HG03108 (cell line): Measurements from ENCODE around the gene PUM1.

Experiments used
- ATAC-seq: cut with Tn5 transposase; IDR thresholded peaks from one replicate; pipeline ENCODE4 v1.9.1; 2021; ENCODE audit warnings: moderate library complexity; ENCODE audit not compliant: unreplicated experiment

PUM1 gene

GRCh38 chr1:31029026-31029425, 36.5 kb downstream of the PUM1 start:
- ATAC-seq = no peak

DNA sequence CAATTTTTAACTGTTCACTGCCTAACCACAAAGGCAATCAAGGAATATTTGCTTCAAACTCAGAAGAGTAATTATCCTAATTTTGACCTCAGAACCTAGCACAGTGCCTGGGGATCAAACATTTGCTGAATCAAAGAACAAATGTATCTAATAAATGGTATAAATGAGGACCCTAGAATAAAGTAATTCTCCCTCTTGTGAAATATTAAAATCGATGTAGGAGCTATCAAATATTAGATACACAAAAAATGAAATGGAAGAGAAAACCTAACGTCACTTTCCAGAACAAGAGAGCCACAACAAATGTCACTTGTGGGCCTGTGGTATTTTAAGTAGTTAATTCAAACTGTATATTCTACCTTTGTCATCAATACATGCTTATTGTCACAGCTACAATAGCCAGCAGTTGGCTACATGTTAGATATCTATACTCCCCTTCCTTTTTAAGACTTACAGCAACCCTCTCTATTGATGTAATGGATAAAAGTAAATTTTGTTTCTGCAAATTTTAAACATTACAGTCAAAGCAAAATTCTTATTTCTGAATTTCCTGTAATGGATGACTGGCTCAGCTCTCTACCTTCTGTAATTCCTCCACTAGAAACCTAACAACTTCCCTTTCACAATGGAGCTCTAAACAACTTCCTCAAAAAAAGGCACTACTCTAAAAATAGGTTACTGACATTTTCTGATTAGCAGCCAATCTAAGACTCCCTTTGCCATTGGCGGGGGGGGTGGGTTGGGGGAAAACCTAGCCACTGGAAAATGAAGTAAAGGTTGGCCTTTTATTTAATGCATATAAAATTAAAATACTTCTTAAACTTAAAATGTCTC, 37.6 kb downstream of the PUM1 start:
- no peak for ATAC-seq

DNA sequence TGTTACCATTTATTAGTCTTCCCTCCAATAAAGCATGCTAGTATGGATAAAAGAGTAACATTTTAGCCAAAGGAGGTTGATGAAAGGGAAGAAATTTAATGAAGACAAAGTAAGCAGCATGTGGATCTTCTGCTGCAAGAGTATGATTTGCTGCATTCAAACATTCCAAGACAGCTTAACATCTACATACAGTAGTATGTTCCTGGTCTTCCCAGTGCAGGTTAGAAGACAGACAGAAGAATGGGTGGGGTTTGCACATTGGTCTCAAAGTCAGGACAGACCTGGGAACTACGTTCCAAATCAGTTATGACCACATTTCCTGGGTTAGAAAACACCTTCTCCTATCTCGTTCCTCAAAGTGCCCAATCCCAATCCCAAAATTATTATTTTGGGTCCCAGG, 43.3 kb downstream of the PUM1 start:
- no peak for ATAC-seq

DNA sequence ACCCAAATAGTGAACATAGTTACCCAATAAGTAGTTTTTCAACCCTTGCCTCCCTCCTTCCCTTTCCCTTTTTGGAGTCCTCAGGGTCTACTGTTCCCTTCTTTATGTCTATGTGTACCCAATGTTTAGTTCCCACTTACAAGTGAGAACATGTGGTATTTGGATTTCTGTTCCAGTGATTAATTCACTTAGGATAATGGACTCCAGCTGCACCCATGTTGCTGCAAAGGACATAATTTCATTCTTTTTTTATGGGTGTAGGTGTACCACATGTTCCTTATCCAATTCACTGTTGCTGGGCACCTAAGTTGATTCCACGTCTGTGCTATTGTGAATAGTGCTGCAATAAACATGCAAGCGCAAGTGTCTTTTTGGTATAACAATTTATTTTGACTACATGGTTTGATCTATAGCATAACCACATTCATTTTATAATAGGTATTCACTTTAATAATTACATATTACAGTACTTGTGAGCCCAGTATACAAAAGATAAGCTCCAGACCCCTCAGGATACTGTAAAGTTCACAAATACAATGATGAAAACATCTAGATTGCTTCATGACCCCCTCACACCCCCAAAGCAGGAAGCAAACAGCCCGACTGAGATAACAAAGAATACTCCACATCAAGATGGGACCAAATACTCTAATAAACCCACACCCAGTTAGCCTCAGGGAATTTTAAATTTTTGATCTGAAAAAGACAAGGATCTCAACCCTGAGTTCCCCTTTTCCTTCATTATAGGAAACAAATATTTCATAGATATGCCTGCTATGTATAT, 45.3 kb downstream of the PUM1 start:
- no peak for ATAC-seq

- no peak for ATAC-seq
Observed at GRCh38 chr1:31019401-31019800, 46.1 kb downstream of the PUM1 start.

- no peak for ATAC-seq
Observed at GRCh38 chr1:31016868-31017267, 48.6 kb downstream of the PUM1 start.

DNA sequence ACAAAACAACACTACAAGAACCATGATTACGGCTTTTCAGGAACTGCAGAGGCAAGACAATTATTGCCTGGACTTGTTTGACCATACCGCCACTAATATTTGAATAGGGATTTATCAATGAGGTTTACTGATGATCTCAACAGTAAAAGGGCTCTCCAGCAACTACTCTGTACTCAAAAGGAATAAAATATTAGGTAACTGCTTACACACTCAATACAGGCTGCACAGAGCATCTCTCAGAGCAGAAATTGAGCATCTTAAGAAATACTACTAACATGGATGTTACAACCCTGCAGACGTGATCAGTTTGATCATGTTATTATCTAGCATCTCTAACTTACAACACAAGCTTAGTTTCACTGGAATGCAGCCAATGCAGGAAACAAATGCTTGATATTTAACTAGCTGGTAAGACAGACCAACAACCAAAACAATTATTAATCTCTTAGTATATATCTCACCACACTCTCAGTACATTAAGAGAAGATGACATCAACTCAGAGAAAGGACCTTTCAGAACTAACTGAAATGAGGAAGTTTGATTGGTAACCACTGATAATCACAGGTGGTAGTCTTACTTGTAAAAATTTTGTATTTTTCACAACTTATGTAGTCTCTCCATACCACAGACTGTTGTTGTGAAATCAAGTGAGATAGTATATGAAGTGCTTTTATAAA, 52.2 kb downstream of the PUM1 start:
- ATAC-seq = peak; percentile 65

DNA sequence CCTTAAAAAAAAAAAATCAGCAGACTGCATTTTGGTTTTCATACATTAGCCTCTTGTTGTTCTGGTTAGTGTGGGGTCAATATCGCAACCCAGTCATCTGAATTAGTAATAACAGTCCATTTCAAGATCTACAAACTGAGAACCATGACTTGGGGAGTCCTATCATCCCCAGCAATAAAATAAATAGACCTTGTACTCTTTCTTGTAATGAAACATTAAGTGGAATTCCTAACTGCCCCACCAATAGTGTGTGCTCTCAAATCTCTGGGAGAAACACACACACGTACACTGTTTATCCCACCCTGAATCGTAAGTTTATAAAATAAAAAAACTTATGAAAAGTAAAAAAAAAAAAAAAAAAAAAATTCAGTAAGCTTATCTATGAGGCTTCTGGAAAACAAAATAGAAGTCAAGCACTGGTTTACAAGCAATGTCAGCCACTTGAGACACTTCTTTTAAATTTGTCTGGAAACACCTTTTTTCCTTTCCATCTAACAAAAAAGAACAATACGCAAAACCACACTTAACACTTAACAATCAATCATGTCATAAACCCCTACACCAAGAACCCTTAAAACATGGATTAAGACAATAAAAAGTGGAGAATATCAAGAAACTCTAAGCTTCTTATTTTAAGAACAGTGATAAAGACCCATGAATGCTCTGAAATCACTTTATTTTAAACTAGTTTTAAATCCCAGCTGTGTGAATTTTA, 53.1 kb downstream of the PUM1 start:
- no peak for ATAC-seq

GRCh38 chr1:31011719-31012118, 53.8 kb downstream of the PUM1 start:
- ATAC-seq = no peak

- peak; percentile 47 for ATAC-seq
Observed at GRCh38 chr1:31010086-31010989, 55.2 kb downstream of the PUM1 start.

DNA sequence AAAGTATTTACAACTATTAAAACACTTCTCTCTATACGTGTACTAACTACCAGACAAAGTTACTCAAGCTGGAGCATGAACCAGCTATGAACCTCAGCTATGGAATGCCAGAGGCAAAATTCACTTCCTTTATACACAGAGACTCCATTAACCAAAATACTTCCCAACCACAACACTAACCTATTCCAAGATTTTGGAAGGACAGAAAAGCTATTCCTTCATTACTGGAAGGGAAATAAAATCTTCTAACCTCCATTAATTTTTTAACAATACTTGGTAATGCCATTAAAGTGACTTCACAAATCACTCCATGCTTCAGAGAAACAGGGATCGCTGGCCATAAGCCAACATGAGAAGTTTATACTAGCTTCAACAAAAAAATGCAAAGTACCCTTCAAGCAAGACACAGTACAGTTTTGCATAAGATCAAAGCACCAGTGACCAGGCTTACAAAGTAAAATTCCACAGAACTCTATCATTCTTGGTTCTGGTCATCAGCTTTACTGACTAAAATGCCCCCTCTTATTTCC, 58.0 kb downstream of the PUM1 start:
- no peak for ATAC-seq

GRCh38 chr1:31006747-31007146, 58.8 kb downstream of the PUM1 start:
- ATAC-seq = no peak

DNA sequence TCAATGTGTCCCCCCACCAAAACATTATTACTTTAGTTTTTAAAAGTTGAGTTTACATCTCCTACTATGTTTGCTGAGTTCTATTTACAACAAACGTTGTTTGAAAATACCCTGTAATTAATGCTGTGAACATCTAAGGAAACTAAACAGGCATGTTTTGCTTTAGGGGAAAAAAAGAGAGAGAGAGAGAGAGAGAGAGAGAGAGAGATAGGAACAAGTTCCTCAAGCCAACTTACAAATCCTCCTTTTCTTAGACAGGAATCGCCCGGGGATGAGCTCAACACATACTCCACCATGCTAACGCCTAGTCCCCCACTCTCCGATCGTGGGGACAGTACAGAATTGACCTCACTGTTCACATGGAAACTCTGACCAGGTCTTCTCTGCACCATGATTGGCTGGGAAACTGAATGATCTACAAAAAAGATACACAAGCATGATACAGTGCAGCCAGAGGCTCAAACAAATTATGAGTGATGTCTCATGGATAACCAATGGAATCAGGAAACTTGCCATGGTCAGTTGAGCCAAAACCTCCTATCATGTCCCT, 59.8 kb downstream of the PUM1 start:
- ATAC-seq = no peak

GRCh38 chr1:31005198-31005597, 60.3 kb downstream of the PUM1 start:
- no peak for ATAC-seq

- no peak for ATAC-seq
Observed at GRCh38 chr1:31004231-31004621, 61.3 kb downstream of the PUM1 start.

DNA sequence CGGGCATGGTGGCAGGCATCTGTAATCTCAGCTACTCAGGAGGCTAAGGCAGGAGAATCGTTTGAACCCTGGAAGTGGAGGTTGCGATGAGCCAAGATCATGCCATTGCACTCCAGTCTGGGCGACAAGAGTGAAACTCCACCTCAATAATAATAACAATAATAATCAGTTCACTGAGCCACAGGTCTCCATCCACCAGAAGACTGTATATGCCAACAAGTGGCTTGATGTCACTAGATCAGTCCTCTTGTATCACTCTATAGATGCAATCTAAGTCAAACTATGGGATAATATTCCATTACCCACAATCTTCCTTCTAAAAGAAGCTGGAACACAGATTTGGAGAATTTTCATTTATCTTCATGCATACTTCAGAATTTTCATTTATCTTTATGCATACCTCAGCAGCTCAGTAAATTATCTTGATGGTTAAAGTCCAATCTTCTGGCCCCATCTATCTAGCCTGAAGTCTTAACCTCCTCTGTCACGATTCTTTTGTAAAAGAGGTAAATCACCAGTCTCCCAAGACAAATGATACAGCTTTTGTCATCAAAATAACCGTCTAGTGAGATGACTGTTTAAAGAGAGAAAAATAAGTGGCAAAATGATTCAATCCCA, 61.8 kb downstream of the PUM1 start:
- no peak for ATAC-seq

GRCh38 chr1:31000301-31000700, 65.2 kb downstream of the PUM1 start:
- no peak for ATAC-seq

GRCh38 chr1:30998887-30999286, 66.6 kb downstream of the PUM1 start:
- no peak for ATAC-seq

DNA sequence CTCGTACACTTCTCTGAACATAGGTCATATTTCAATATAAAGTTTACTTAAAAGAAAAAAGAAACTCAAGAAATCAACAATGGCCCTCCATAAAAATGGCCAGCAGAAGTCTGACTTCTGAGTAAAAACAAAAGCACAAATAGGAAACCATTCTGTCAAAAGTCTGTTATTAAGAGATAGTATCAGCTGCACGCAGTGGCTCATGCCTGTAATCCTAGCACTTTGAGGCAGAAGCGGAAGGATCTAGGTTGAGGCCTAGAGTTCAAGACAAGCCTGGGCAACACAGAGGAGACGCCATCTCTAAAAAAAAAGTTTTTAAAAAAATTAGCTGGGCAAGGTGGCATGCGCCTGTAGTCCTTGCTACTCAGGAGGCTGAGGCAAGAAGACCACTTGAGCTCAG, 67.3 kb downstream of the PUM1 start:
- ATAC-seq = no peak
